ENCODE results near the gene TBL2. TPM values are rescaled to one million over a fixed set of nuclear protein-coding genes. Genes with fewer than 3 reads are reported as not detected.
A peak's percentile ranks its signal among the peaks of the same experiment; 100 is the strongest.

The TBL2 gene
- total and polyA plus RNA-seq, 10 of the 15 experiments (the other 5 are each of a cell fraction or from before 2014, with no cell fraction given), result 1.1 to 49.7 (median 26.7) TPM

DNA sequence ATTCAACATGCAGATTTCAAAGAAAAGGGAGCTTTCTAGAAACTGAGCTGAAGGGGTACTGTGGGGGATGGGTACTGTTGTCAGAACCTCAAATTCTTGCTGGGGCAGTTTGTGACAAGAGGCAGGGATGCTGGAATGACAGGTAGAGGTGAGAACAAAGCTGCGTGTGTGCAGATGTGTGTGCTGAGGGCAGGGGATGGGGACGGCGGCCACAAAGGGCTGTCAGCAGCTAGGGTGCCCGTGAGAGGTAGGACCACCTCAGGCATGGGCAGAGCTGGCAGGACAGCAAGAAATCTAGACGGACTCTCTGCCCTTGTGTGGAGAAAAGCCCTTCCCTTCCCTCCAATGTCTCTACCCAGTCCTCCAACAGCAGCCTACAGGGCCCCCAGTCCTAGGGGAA is 41.9 kb downstream of the TBL2 start:
- CTCF ChIA-PET, result interaction anchor here (0.7 kb wide), 1 partner anchor 15 kb away, joined by 4 read pairs; the partner anchor contains the start of gene BAZ1B
- RAD21 ChIA-PET (ENCODE audit: unreplicated experiment), result interaction anchor here (0.6 kb wide), 1 partner anchor 9 kb away, joined by 4 read pairs; no protein-coding TSS in a partner anchor
- POLR2A ChIA-PET, result interaction anchor here (0.9 kb wide), 1 partner anchor 19 kb away, joined by 4 read pairs; no protein-coding TSS in a partner anchor
- H3K9me3 ChIP-seq (replicated peaks; ENCODE audit: control insufficient read depth, insufficient read depth, low read length), result no peaks in the 10 kb centered on the region
- no peak overlapping the region for H3K4me2 ChIP-seq (ENCODE audit: control insufficient read depth, insufficient read depth)
- no peak overlapping the region for H3K27ac ChIP-seq (ENCODE audit: control insufficient read depth, insufficient read depth)
- no peak overlapping the region for H3K4me3 ChIP-seq
- FAIRE-seq (no peak), ATAC-seq (no peak), DNase-seq (ENCODE audit: low read depth, low spot score) (no peak)
- TSS peak; percentile 53 for BruUV-seq (replicated peaks)
- intact Hi-C loops (cut with micrococcal nuclease; ENCODE audit: unreplicated experiment) (no loop called here), in situ Hi-C loops (cut with MboI) (no loop called here)
- SMC1A ChIA-PET (ENCODE audit: uncharacterized antibody, unreplicated experiment), result interaction anchor here (1.0 kb wide), 1 partner anchor 13 kb away, joined by 3 read pairs; no protein-coding TSS in a partner anchor
- 97% methylated on average over 5 of the region's 5 CpGs for WGBS (ENCODE audit: insufficient coverage, insufficient replicate concordance, low lambda C conversion rate, missing lambda C conversion rate)
- H4K20me1 ChIP-seq (ENCODE audit: control insufficient read depth, insufficient read depth), result no peaks in the 10 kb centered on the region
- H3K9ac ChIP-seq (ENCODE audit: control insufficient read depth, insufficient read depth, low read length), result no peak overlapping the region
- H2AFZ ChIP-seq (ENCODE audit: control insufficient read depth, low read depth, low read length), result no peak overlapping the region
- peaks cover 21 to 23% of the 10 kb centered on the region in 2 experiments for H3K36me3 ChIP-seq (ENCODE audit: control insufficient read depth in 2 of 2, insufficient read depth in 2 of 2, low read length in 1 of 2)
- no peaks in the 10 kb centered on the region for H3K4me1 ChIP-seq (ENCODE audit: control insufficient read depth, insufficient read depth, low read length)
- H3K79me2 ChIP-seq (ENCODE audit: control insufficient read depth, insufficient read depth, low read length), result no peaks in the 10 kb centered on the region
- H3K27me3 ChIP-seq (replicated peaks in 1 of 2; ENCODE audit: control insufficient read depth in 2 of 2, insufficient read depth in 2 of 2, low read length in 1 of 2), result no peaks in the 10 kb centered on the region
- TF ChIP-seq NR2C2 (IDR thresholded peaks at IDR 0.05; ENCODE audit: borderline replicate concordance, control insufficient read depth, insufficient read length, low read depth) (no peak), SPI1 (IDR thresholded peaks at IDR 0.05; ENCODE audit: borderline replicate concordance, insufficient read depth, low read depth, low read length) (no peak), SUZ12 (IDR thresholded peaks at IDR 0.05; ENCODE audit: unreplicated experiment) (no peak), BMI1 (IDR thresholded peaks at IDR 0.05; ENCODE audit: borderline replicate concordance) (no peak), SREBF2 (IDR thresholded peaks at IDR 0.05; ENCODE audit: low read length) (no peak), PAX8 (IDR thresholded peaks at IDR 0.05) (no peak), PAX5 (IDR thresholded peaks at IDR 0.05; ENCODE audit: borderline replicate concordance, low read depth, low read length) (no peak), NFYB (IDR thresholded peaks at IDR 0.05; ENCODE audit: insufficient read depth, low read depth, low read length) (no peak), ZNF207 (IDR thresholded peaks at IDR 0.05; ENCODE audit: borderline replicate concordance) (no peak), MXI1 (IDR thresholded peaks at IDR 0.05; ENCODE audit: low read depth, low read length) (no peak)
- TF ChIP-seq, protein P1, sequence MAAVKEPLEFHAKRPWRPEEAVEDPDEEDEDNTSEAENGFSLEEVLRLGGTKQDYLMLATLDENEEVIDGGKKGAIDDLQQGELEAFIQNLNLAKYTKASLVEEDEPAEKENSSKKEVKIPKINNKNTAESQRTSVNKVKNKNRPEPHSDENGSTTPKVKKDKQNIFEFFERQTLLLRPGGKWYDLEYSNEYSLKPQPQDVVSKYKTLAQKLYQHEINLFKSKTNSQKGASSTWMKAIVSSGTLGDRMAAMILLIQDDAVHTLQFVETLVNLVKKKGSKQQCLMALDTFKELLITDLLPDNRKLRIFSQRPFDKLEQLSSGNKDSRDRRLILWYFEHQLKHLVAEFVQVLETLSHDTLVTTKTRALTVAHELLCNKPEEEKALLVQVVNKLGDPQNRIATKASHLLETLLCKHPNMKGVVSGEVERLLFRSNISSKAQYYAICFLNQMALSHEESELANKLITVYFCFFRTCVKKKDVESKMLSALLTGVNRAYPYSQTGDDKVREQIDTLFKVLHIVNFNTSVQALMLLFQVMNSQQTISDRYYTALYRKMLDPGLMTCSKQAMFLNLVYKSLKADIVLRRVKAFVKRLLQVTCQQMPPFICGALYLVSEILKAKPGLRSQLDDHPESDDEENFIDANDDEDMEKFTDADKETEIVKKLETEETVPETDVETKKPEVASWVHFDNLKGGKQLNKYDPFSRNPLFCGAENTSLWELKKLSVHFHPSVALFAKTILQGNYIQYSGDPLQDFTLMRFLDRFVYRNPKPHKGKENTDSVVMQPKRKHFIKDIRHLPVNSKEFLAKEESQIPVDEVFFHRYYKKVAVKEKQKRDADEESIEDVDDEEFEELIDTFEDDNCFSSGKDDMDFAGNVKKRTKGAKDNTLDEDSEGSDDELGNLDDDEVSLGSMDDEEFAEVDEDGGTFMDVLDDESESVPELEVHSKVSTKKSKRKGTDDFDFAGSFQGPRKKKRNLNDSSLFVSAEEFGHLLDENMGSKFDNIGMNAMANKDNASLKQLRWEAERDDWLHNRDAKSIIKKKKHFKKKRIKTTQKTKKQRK (IDR thresholded peaks at IDR 0.05; ENCODE audit: low read depth, low read length), result no peak
- TF ChIP-seq, protein P2, sequence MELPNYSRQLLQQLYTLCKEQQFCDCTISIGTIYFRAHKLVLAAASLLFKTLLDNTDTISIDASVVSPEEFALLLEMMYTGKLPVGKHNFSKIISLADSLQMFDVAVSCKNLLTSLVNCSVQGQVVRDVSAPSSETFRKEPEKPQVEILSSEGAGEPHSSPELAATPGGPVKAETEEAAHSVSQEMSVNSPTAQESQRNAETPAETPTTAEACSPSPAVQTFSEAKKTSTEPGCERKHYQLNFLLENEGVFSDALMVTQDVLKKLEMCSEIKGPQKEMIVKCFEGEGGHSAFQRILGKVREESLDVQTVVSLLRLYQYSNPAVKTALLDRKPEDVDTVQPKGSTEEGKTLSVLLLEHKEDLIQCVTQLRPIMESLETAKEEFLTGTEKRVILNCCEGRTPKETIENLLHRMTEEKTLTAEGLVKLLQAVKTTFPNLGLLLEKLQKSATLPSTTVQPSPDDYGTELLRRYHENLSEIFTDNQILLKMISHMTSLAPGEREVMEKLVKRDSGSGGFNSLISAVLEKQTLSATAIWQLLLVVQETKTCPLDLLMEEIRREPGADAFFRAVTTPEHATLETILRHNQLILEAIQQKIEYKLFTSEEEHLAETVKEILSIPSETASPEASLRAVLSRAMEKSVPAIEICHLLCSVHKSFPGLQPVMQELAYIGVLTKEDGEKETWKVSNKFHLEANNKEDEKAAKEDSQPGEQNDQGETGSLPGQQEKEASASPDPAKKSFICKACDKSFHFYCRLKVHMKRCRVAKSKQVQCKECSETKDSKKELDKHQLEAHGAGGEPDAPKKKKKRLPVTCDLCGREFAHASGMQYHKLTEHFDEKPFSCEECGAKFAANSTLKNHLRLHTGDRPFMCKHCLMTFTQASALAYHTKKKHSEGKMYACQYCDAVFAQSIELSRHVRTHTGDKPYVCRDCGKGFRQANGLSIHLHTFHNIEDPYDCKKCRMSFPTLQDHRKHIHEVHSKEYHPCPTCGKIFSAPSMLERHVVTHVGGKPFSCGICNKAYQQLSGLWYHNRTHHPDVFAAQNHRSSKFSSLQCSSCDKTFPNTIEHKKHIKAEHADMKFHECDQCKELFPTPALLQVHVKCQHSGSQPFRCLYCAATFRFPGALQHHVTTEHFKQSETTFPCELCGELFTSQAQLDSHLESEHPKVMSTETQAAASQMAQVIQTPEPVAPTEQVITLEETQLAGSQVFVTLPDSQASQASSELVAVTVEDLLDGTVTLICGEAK (IDR thresholded peaks at IDR 0.05; ENCODE audit: borderline replicate concordance), result no peak
- TF ChIP-seq, protein P3, sequence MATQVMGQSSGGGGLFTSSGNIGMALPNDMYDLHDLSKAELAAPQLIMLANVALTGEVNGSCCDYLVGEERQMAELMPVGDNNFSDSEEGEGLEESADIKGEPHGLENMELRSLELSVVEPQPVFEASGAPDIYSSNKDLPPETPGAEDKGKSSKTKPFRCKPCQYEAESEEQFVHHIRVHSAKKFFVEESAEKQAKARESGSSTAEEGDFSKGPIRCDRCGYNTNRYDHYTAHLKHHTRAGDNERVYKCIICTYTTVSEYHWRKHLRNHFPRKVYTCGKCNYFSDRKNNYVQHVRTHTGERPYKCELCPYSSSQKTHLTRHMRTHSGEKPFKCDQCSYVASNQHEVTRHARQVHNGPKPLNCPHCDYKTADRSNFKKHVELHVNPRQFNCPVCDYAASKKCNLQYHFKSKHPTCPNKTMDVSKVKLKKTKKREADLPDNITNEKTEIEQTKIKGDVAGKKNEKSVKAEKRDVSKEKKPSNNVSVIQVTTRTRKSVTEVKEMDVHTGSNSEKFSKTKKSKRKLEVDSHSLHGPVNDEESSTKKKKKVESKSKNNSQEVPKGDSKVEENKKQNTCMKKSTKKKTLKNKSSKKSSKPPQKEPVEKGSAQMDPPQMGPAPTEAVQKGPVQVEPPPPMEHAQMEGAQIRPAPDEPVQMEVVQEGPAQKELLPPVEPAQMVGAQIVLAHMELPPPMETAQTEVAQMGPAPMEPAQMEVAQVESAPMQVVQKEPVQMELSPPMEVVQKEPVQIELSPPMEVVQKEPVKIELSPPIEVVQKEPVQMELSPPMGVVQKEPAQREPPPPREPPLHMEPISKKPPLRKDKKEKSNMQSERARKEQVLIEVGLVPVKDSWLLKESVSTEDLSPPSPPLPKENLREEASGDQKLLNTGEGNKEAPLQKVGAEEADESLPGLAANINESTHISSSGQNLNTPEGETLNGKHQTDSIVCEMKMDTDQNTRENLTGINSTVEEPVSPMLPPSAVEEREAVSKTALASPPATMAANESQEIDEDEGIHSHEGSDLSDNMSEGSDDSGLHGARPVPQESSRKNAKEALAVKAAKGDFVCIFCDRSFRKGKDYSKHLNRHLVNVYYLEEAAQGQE (IDR thresholded peaks at IDR 0.05; ENCODE audit: low read depth, low read length), result no peak

Measured in GM12878 (cell line).